HepG2 (cell line): ENCODE results near the gene GADL1. TPM values are rescaled to one million over a fixed set of nuclear protein-coding genes. Genes with fewer than 3 reads are reported as not detected.

Source experiments
- ATAC-seq: fragments of 200-7000 bp; cut with Tn5 transposase; 3 replicates; pipeline ENCODE4 v1.9.1; 2020; ENCODE audit warnings: mild to moderate bottlenecking, moderate library complexity
- BruUV-seq: library from RNA; stranded (reverse); fragments of 400-500 nt; replicated peaks from 2 replicates; lab custom pipeline; 2021; lab: Mats Ljungman, UMichigan
- CTCF ChIA-PET: fragments of 300-600 bp; formaldehyde crosslinking; extraction: SDS; loops from one replicate; lab custom pipeline; 2021; ENCODE audit warnings: low total read pairs, inconsistent platforms, low intra/inter-chr PET ratio; lab: Yijun Ruan, JAX
- POLR2A ChIA-PET: fragments of 350-600 bp; sonication (Branson Sonifier 250); formaldehyde crosslinking; loops from one replicate; lab custom pipeline; 2020; ENCODE audit warnings: antibody characterized with exemption, inconsistent platforms; lab: Yijun Ruan, JAX
- DNase-seq: peaks from one replicate; pipeline ENCODE4 v3.0.0-alpha.2; 2015; ENCODE audit warnings: low spot score
- FAIRE-seq: peaks from 3 replicates; lab custom pipeline; 2011; peaks lifted over from hg19 to GRCh38; lab: Jason Lieb, UNC
- H2AFZ ChIP-seq: one replicate; pipeline ENCODE4 v1.6.1; 2011; ENCODE audit warnings: low read length, inconsistent platforms
- H3K27ac ChIP-seq: fragments of 300-600 bp; 3 replicates; pipeline ENCODE4 v1.8.0; 2011; ENCODE audit warnings: mixed run types, mild to moderate bottlenecking, mixed read lengths, low read length, inconsistent platforms; ENCODE audit not compliant: insufficient read depth; ENCODE audit errors: extremely low read length
- H3K27me3 ChIP-seq, 2 experiments: fragments of 200-600 bp in 1 of 2; 2 replicates in 1 of 2; 3 replicates in 1 of 2; pipeline versions ENCODE4 v1.6.0 to v1.8.0; 2011; ENCODE audit warnings: low read length in 2 of 2, mild to moderate bottlenecking in 2 of 2, moderate library complexity in 2 of 2, inconsistent platforms in 1 of 2; ENCODE audit not compliant: insufficient read depth in 2 of 2, control insufficient read depth in 1 of 2
- H3K36me3 ChIP-seq, 2 experiments: fragments of 200-600 bp in 1 of 2; replicated peaks in 1 of 2; 2 replicates in 1 of 2; 3 replicates in 1 of 2; pipeline versions ENCODE4 v1.5.1 to v1.8.0; 2011; ENCODE audit warnings: low read length in 2 of 2, inconsistent platforms in 1 of 2; ENCODE audit not compliant: insufficient read depth in 2 of 2, control insufficient read depth in 1 of 2
- H3K4me1 ChIP-seq: 2 replicates; pipeline ENCODE4 v1.5.1; 2012; ENCODE audit warnings: low read length, inconsistent platforms; ENCODE audit not compliant: insufficient read depth
- H3K4me2 ChIP-seq: 2 replicates; pipeline ENCODE4 v1.6.0; 2011; ENCODE audit warnings: low read depth, low read length, inconsistent platforms
- H3K4me3 ChIP-seq, 3 experiments: fragments of 200-600 bp in 1 of 3; sonication (generic), shearing (Covaris generic) in 1 of 3; replicated peaks in 1 of 3; 2 replicates each; pipeline ENCODE4 v1.5.1; 2011 to 2016; ENCODE audit warnings: low read length in 3 of 3, inconsistent platforms in 2 of 3, low read depth in 2 of 3, mild to moderate bottlenecking in 2 of 3, control low read depth in 1 of 3, mixed read lengths in 1 of 3; ENCODE audit not compliant: insufficient read depth in 1 of 3
- H3K79me2 ChIP-seq: one replicate; pipeline ENCODE4 v1.6.1; 2011; ENCODE audit warnings: low read length, inconsistent platforms; ENCODE audit not compliant: insufficient read depth
- H3K9ac ChIP-seq: 2 replicates; pipeline ENCODE4 v1.6.0; 2011; ENCODE audit warnings: mild to moderate bottlenecking, low read depth, low read length, inconsistent platforms; ENCODE audit not compliant: insufficient read depth
- H3K9me3 ChIP-seq: 2 replicates; pipeline ENCODE4 v1.5.1; 2012; ENCODE audit warnings: mild to moderate bottlenecking, low read length
- H4K20me1 ChIP-seq: 2 replicates; pipeline ENCODE4 v1.6.0; 2011; ENCODE audit warnings: inconsistent platforms, mild to moderate bottlenecking, low read length, moderate library complexity; ENCODE audit not compliant: insufficient read depth
- ARNT2 ChIP-seq: sonication (generic); formaldehyde crosslinking; IDR thresholded peaks from 2 replicates; pipeline ENCODE4 v1.8.0; 2022; ENCODE audit warnings: mild to moderate bottlenecking, low read depth, missing genetic modification reagents, moderate library complexity
- CCDC6 ChIP-seq: sonication (generic); formaldehyde crosslinking; IDR thresholded peaks from 2 replicates; pipeline ENCODE4 v1.8.1; 2022; ENCODE audit warnings: mild to moderate bottlenecking, missing genetic modification reagents, moderate library complexity
- DR1 ChIP-seq: sonication (generic); formaldehyde crosslinking; IDR thresholded peaks from 2 replicates; pipeline ENCODE4 v1.8.0; 2021; ENCODE audit warnings: mild to moderate bottlenecking, missing genetic modification reagents, inconsistent platforms
- EZH2 ChIP-seq: conservative IDR thresholded peaks from 2 replicates; pipeline ENCODE4 v1.6.1; 2012; ENCODE audit warnings: mild to moderate bottlenecking, low read depth, low read length, moderate library complexity
- HMGXB3 ChIP-seq: sonication (generic); formaldehyde crosslinking; IDR thresholded peaks from 2 replicates; pipeline ENCODE4 v1.4.0; 2020; ENCODE audit warnings: missing genetic modification reagents, borderline replicate concordance
- HNRNPLL ChIP-seq: fragments of 200-400 bp; formaldehyde crosslinking; IDR thresholded peaks from 2 replicates; pipeline ENCODE4 v1.6.1; 2017; ENCODE audit warnings: mild to moderate bottlenecking, low read depth, low read length; ENCODE audit not compliant: poor library complexity, severe bottlenecking
- MLLT10 ChIP-seq: sonication (generic); formaldehyde crosslinking; IDR thresholded peaks from 2 replicates; pipeline ENCODE4 v1.4.0; 2020; ENCODE audit warnings: missing genetic modification reagents
- PCBP2 ChIP-seq: fragments of 200-400 bp; formaldehyde crosslinking; optimal IDR thresholded peaks from 2 replicates; pipeline ENCODE3; 2018; ENCODE audit warnings: low read length, low read depth; ENCODE audit not compliant: poor library complexity, severe bottlenecking
- PHB2 ChIP-seq: fragments of 450-650 bp; IDR thresholded peaks from 2 replicates; pipeline ENCODE4 v1.6.1; 2018; ENCODE audit not compliant: partially characterized antibody
- PITX1 ChIP-seq: sonication (generic); formaldehyde crosslinking; IDR thresholded peaks from 2 replicates; pipeline ENCODE4 v1.5.1; 2020; ENCODE audit warnings: mild to moderate bottlenecking, missing genetic modification reagents
- RAD51 ChIP-seq: fragments of 450-650 bp; IDR thresholded peaks from 2 replicates; pipeline ENCODE4 v1.6.1; 2016; ENCODE audit warnings: borderline replicate concordance
- SETDB1 ChIP-seq: sonication (generic); formaldehyde crosslinking; IDR thresholded peaks from 2 replicates; pipeline ENCODE4 v1.5.1; 2020; ENCODE audit warnings: missing genetic modification reagents, mild to moderate bottlenecking, borderline replicate concordance
- SRSF9 ChIP-seq: fragments of 200-400 bp; formaldehyde crosslinking; IDR thresholded peaks from 2 replicates; pipeline ENCODE4 v1.6.1; 2018; ENCODE audit warnings: borderline replicate concordance, mild to moderate bottlenecking, low read depth, low read length; ENCODE audit not compliant: insufficient read depth, poor library complexity, severe bottlenecking
- ZNF75D ChIP-seq: sonication (generic); formaldehyde crosslinking; IDR thresholded peaks from 2 replicates; pipeline ENCODE4 v1.8.1; 2023; ENCODE audit warnings: missing genetic modification reagents, mild to moderate bottlenecking, borderline replicate concordance
- ZNF768 ChIP-seq: sonication (generic); formaldehyde crosslinking; IDR thresholded peaks from 2 replicates; pipeline ENCODE4 v1.4.0; 2020; ENCODE audit warnings: missing genetic modification reagents
- in situ Hi-C: cut with HindIII; loops from 2 replicates; pipeline ENCODE4 v1.10.0; 2017; ENCODE audit warnings: low pct_unique_long_range_greater_than_20kb; ENCODE audit not compliant: extremely low pct_ligation_motif_present
- intact Hi-C: fragments of 100-400 bp; cut with micrococcal nuclease; formaldehyde crosslinking; loops from one replicate; pipeline ENCODE4 v1.10.0; 2022; ENCODE audit not compliant: unreplicated experiment
- polyA plus RNA-seq, 8 experiments: library from polyadenylated mRNA; depleted of rRNA in 3 of 8; stranded (reverse) in 7 of 8; unstranded in 1 of 8; fragments of >200 nt; fragmentation: Illumina TruSeq in 4 of 8; extraction: Trizol in 4 of 8; gene quantifications; 2 replicates each; pipeline versions ENCODE4 v1.2.1 to v1.2.3, GENCODE V29; 2011 to 2016; ENCODE audit warnings: low read depth in 4 of 8, missing spikeins in 1 of 8, mixed read lengths in 1 of 8; ENCODE audit not compliant: insufficient read depth in 1 of 8
- total RNA-seq, 5 experiments: library from RNA; depleted of rRNA; stranded (reverse); fragments of >200 nt; fragmentation: Illumina TruSeq; extraction: Trizol; gene quantifications; 2 replicates each; pipeline ENCODE4 v1.2.3, GENCODE V29; 2016; ENCODE audit warnings: low read depth in 1 of 5

Gene GADL1
- total and polyA plus RNA-seq, 2 of the 13 experiments (the other 11 are each of a cell fraction or from before 2014, with no cell fraction given), result not detected

DNA sequence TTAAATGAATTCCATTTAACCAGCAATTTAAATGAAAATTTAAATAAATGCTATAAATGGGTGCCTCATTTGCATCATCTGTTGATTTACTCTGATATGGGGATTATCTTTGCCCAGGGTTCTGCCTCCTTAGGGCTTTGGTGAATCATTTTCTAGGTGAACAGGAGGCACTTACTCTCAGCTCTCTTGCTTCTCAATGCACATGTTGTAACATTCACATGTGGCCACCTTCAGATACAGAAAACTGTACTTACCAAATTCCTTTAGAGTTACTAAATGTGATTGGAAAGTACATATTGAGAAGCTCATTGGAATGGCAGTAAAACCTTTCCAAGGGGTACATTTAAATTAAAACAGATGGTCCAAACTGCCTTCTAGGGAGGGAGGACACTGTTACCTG, 20.8 kb downstream of the GADL1 start:
- H3K36me3 ChIP-seq, result no peaks in the 10 kb centered on the region
- ChIA-PET CTCF (no interaction called here), POLR2A (no interaction called here)
- H3K4me3 ChIP-seq, result no peak overlapping the region
- TF ChIP-seq ARNT2 (CRISPR knock-in tag) (no peak), SETDB1 (CRISPR knock-in tag) (no peak), HNRNPLL (no peak), ZNF75D (no peak), SRSF9 (no peak), PHB2 (no peak), HMGXB3 (CRISPR knock-in tag) (no peak), PITX1 (no peak), PCBP2 (no peak), ZNF768 (no peak), EZH2 (no peak), CCDC6 (CRISPR knock-in tag) (no peak), DR1 (no peak), RAD51 (no peak), MLLT10 (CRISPR knock-in tag) (no peak)
- in situ Hi-C loops (no loop called here), intact Hi-C loops (no loop called here)
- FAIRE-seq, result no peak
- no peaks in the 10 kb centered on the region for H4K20me1 ChIP-seq
- no peaks in the 10 kb centered on the region for H3K4me1 ChIP-seq
- H3K27ac ChIP-seq, result no peak overlapping the region
- H3K9ac ChIP-seq, result no peak overlapping the region
- no peaks in the 10 kb centered on the region for H3K27me3 ChIP-seq
- no peak for DNase-seq
- H3K4me2 ChIP-seq, result no peak overlapping the region
- ATAC-seq, result no peak
- H2AFZ ChIP-seq, result no peak overlapping the region
- no peaks in the 10 kb centered on the region for H3K79me2 ChIP-seq
- no peaks in the 10 kb centered on the region for H3K9me3 ChIP-seq
- no TSS peak for BruUV-seq
